Right lobe of liver (tissue), 6 donors: ENCODE data around the gene HPS4. TPM values are rescaled to one million over a fixed set of nuclear protein-coding genes. Genes with fewer than 3 reads are reported as not detected.

Experiments
- ATAC-seq, 4 donors: fragments of 200-7000 bp; cut with Tn5 transposase; one replicate each; pipeline ENCODE4 v1.9.1; 2020; ENCODE audit warnings: mild to moderate bottlenecking in 4 of 4, moderate library complexity in 4 of 4
- DNase-seq, 3 donors: peaks; one replicate each; pipeline ENCODE4 v3.0.0-alpha.2; 2020
- H3K27ac ChIP-seq, 3 donors: fragments of 200-600 bp; one replicate each; pipeline ENCODE4 v1.8.0; 2022
- H3K27me3 ChIP-seq, 2 donors: fragments of 200-600 bp; one replicate each; pipeline ENCODE4 v1.8.0; 2022
- H3K36me3 ChIP-seq, 4 donors: fragments of 200-600 bp; sonication (generic) in 1 of 4; one replicate each; pipeline versions ENCODE4 v1.5.1 to v1.8.0; 2017 to 2022; ENCODE audit warnings: control low read depth in 1 of 4
- H3K4me1 ChIP-seq, 4 donors: fragments of 200-600 bp; sonication (generic) in 1 of 4; one replicate each; pipeline versions ENCODE4 v1.5.1 to v1.8.0; 2017 to 2022; ENCODE audit warnings: control low read depth in 1 of 4
- H3K4me3 ChIP-seq, 3 donors: fragments of 200-600 bp; one replicate each; pipeline ENCODE4 v1.8.0; 2022
- H3K9me3 ChIP-seq, 4 donors: fragments of 200-600 bp; sonication (generic) in 1 of 4; one replicate each; pipeline versions ENCODE4 v1.5.1 to v1.8.0; 2017 to 2022; ENCODE audit warnings: control low read depth in 1 of 4
- POLR2A ChIP-seq: fragments of 450-650 bp; IDR thresholded peaks from one replicate; pipeline ENCODE4 v1.6.1; 2017; ENCODE audit warnings: antibody characterized with exemption, mild to moderate bottlenecking
- WGBS: methylation state at CpG from one replicate; pipeline ENCODE4 v1.1.6; 2018; ENCODE audit warnings: low coverage, low lambda C conversion rate; ENCODE audit not compliant: insufficient coverage; ENCODE audit errors: missing lambda C conversion rate; 5-methylcytosine and 5-hydroxymethylcytosine counted together
- intact Hi-C, 2 donors: fragments of 100-400 bp; cut with DNase I; formaldehyde crosslinking; loops; one replicate each; pipeline versions ENCODE4 v1.11.2 to v1.14.1; 2022
- total RNA-seq, 6 experiments: library from RNA; depleted of rRNA in 2 of 6; stranded (reverse); fragments of >200 nt in 2 of 6; fragmentation: NEBNext Ultra II Directional in 3 of 6; extraction: Animal tissue kit (Norgen Biotek cat#: 25700) in 3 of 6; gene quantifications; one replicate each; pipeline versions ENCODE4 v1.1.0 to v1.2.4, GENCODE V29; 2016 to 2023
- TF ChIP-seq, protein P1 (sequence below), 4 donors: fragments of 200-600 bp in 3 of 4; fragments of 450-650 bp in 1 of 4; IDR thresholded peaks; one replicate each; pipeline versions ENCODE4 v1.5.1 to v1.8.0; 2016 to 2022; ENCODE audit warnings: antibody characterized with exemption in 4 of 4, mild to moderate bottlenecking in 2 of 4
- donor health status: DM: no; HTN: yes; CAD: no.
- donor health status: DM: no; HTN: no; CAD: no.
- donor health status: DM: no; HTN: no; CAD: no.
- donor health status: DM: no; HTN: yes; CAD: no.
- donor health status: DM: no; HTN: yes; CAD: no.

The HPS4 gene
- total RNA-seq, 6 experiments from 2014 or later, result 10.7 to 13.8 (median 12.6) TPM

DNA sequence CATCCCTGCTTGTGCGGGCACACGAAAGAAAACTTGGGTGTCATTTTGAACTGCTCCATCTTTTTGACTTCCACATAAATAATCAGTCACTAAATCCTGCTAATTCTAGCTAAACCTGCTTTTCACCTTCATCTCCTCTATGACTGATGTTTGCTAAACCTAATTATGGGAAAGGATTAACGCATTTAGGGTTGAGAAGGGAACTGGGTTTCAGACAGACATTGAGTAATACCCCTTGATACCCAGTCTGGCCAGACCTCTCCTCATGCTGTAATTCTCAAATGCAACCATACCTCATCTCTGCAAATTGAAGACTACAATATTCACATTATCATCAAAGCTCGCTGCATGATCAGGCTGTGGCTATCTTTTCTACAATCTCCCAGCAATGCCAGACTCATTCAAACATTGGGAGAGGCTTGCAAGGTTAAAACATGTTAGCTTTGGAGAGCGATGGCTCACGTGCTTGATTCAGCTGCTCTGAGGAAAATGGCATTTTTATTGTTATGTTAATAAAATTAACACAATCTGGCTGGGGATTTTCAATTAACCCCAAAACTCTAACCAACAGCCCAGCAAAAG, 2.4 kb downstream of the HPS4 start:
- peaks cover 0 to 18% (median 3%) of the 10 kb centered on the region in 4 donors for H3K36me3 ChIP-seq
- no peaks in the 10 kb centered on the region for H3K27me3 ChIP-seq
- TF ChIP-seq POLR2A, result no peak
- TF ChIP-seq, protein P1, sequence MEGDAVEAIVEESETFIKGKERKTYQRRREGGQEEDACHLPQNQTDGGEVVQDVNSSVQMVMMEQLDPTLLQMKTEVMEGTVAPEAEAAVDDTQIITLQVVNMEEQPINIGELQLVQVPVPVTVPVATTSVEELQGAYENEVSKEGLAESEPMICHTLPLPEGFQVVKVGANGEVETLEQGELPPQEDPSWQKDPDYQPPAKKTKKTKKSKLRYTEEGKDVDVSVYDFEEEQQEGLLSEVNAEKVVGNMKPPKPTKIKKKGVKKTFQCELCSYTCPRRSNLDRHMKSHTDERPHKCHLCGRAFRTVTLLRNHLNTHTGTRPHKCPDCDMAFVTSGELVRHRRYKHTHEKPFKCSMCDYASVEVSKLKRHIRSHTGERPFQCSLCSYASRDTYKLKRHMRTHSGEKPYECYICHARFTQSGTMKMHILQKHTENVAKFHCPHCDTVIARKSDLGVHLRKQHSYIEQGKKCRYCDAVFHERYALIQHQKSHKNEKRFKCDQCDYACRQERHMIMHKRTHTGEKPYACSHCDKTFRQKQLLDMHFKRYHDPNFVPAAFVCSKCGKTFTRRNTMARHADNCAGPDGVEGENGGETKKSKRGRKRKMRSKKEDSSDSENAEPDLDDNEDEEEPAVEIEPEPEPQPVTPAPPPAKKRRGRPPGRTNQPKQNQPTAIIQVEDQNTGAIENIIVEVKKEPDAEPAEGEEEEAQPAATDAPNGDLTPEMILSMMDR (IDR thresholded peaks at IDR 0.05), result no peak
- intact Hi-C loops, result no loop called here
- H3K4me1 ChIP-seq, result peaks cover 0 to 34% (median 10%) of the 10 kb centered on the region in 4 donors
- no peaks in the 10 kb centered on the region for H3K9me3 ChIP-seq
- ATAC-seq, result no peak
- H3K4me3 ChIP-seq, result no peak overlapping the region
- DNase-seq, result no peak
- no peak overlapping the region for H3K27ac ChIP-seq
- WGBS, result 76% methylated on average over 5 of the region's 6 CpGs

DNA sequence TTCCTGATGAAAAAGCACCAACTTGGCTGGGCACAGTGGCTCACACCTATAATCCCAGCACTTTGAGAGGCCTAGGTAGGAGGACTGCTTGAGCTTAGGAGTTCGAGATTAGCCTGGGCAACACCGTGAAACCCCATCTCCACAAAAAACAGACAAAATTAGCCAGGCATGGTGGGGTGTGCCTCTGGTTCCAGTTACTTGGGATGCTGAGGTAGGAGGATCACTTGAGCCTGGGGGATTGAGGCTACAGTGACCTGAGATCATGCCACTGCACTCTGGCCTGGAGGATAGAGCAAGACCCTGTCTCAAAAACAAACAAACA, 3.0 kb downstream of the HPS4 start:
- Histone ChIP-seq H3K27ac (peak overlapping the region in 2 of 3 donors; percentile 49 to 65), H3K27me3 (no peaks in the 10 kb centered on the region), H3K4me1 (peaks cover 0 to 34% (median 10%) of the 10 kb centered on the region in 4 donors), H3K4me3 (no peak overlapping the region), H3K9me3 (no peaks in the 10 kb centered on the region), H3K36me3 (peaks cover 0 to 24% (median 3%) of the 10 kb centered on the region in 4 donors)
- intact Hi-C loops, result no loop called here
- ATAC-seq, result no peak
- WGBS, result 89% methylated on average over 2 of the region's 2 CpGs
- TF ChIP-seq POLR2A, result no peak
- TF ChIP-seq, protein P1 (IDR thresholded peaks at IDR 0.05), result no peak
- DNase-seq, result no peak

DNA sequence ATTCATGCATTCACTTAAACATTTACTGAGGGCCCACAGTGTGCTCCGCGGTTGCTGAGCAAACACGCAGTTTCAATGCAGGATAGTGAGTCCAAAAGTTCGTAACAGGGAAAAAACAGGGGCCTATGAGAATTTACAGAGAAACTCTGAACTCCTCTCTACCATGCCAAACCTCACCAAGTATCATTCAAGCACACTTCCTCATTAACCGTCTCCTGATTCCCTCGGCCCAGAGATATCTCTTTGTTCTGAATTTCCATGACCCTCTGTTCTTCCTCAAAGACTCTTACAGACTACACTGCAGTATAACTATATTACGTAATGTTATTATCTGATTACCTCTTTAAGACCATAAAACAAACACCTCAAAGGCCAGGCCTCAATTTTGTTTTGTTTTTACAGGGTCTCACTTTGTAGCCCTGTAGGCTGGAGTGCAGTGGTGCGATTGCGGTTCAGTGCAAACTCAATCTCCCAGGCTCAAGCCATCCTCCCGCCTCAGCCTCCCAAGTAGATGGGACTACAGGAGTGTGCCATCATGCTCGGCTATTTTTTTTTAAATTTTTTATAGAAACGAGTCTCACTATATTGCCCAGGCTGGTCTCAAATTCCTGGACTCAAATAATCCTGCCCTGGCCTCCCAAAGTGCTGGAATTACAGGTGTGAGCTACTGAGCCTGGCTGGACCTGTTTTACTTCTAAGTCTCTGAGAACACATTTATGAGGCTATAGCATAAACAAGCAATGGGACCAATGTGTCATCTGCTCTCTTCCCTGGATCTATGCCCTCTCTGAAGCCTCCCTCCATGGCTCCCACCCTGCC, 3.6 kb downstream of the HPS4 start:
- no peak for TF ChIP-seq POLR2A
- TF ChIP-seq, protein P1 (IDR thresholded peaks at IDR 0.05), result no peak
- intact Hi-C loops, result no loop called here
- peak overlapping the region; percentile 49 to 65 (median 49) for H3K27ac ChIP-seq
- WGBS, result 38% methylated on average over 12 of the region's 12 CpGs
- DNase-seq, result no peak
- H3K4me3 ChIP-seq, result peak overlapping the region in 1 of 3 donors; percentile 39
- H3K27me3 ChIP-seq, result no peaks in the 10 kb centered on the region
- peak; percentile 29 to 57 (median 35) for ATAC-seq
- peaks cover 0 to 29% (median 3%) of the 10 kb centered on the region in 4 donors for H3K36me3 ChIP-seq
- peaks cover 0 to 33% (median 10%) of the 10 kb centered on the region in 4 donors for H3K4me1 ChIP-seq
- H3K9me3 ChIP-seq, result no peaks in the 10 kb centered on the region

DNA sequence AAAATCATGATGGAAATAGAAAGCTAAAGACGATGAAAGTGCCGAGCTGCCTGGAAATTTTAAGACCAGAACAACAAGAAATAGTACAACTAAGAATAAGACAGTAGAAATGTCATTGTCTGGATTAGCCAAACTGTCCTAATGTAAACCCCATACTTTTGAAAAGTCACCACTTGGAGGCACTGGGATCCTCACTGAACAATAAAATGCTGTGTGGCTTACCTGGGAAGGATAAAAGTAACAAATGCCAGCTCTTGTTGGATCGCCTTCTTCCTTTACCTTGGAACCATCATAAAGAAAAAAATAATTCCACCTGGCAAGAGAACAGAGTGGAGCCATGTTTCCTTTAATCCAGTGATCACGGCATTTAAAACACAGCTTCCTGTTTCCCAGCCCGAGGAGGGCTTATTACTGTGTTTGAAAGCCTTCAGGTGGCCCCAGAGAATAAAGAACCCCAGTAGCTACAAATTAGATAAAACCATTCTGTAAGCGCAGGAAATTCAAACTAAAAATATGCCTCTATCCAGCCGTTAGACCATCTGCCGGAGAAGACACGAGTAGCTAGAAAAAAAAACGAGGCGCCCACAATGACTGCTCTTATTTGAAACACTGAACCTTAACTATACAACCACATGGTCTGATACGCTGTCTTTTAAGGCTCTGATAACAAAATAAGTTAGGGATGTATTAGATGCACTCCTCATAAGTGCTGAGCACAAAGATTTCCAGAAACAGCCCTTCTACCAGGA, 4.4 kb downstream of the HPS4 start:
- Histone ChIP-seq H3K4me3 (peak overlapping the region in 1 of 3 donors; percentile 39), H3K9me3 (no peaks in the 10 kb centered on the region), H3K27me3 (no peaks in the 10 kb centered on the region), H3K36me3 (peaks cover 0 to 33% (median 3%) of the 10 kb centered on the region in 4 donors), H3K27ac (peak overlapping the region; percentile 49 to 65 (median 49)), H3K4me1 (peaks cover 0 to 30% (median 10%) of the 10 kb centered on the region in 4 donors)
- WGBS, result 30% methylated on average over 12 of the region's 12 CpGs
- DNase-seq (no peak), ATAC-seq (peak in 1 of 4 donors; percentile 1)
- TF ChIP-seq, protein P1 (IDR thresholded peaks at IDR 0.05), result peak in 1 of 4 donors; percentile 6
- no peak for TF ChIP-seq POLR2A
- intact Hi-C loops, result no loop called here
